Measurements from ENCODE around the gene FSD1L. TPM values are rescaled to one million over a fixed set of nuclear protein-coding genes. Genes with fewer than 3 reads are reported as not detected.

FSD1L gene
- total and polyA plus RNA-seq, 10 donors, result 0.70 to 5.8 (median 4.3) TPM

- DNase-seq, result no peak
- peaks cover 0 to 12% (median 5%) of the 10 kb centered on the region in 8 donors for H3K9me3 ChIP-seq
- no peak overlapping the region for H3K27ac ChIP-seq
- intact Hi-C loops (cut with DNase I; ENCODE audit: low total_unique reads), result no loop called here
- H3K27me3 ChIP-seq (replicated peaks in 1 of 7), result no peaks in the 10 kb centered on the region
- no peaks in the 10 kb centered on the region for H3K4me1 ChIP-seq
- no peak overlapping the region for H3K4me3 ChIP-seq
- WGBS, 5 donors, result 59 to 70% (median 65%) methylated on average over 3 of the region's 3 CpGs
- no peak for TF ChIP-seq CTCF (IDR thresholded peaks at IDR 0.05 in 8 of 11, conservative IDR thresholded peaks at IDR 0.05 in 3 of 11)
- TF ChIP-seq POLR2A (IDR thresholded peaks at IDR 0.05), result no peak
- no peak for TF ChIP-seq POLR2AphosphoS5 (IDR thresholded peaks at IDR 0.05)
- peaks cover 0 to 12% (median 0%) of the 10 kb centered on the region in 6 donors for H3K36me3 ChIP-seq
Observed at GRCh38 chr9:105531530-105531929, 83.7 kb downstream of the FSD1L start.

GRCh38 chr9:105535920-105536668 lies 88.3 kb downstream of the FSD1L start:
- intact Hi-C loops (cut with DNase I; ENCODE audit: low total_unique reads), result no loop called here
- DNase-seq, result no peak
- TF ChIP-seq POLR2A (IDR thresholded peaks at IDR 0.05), result no peak
- no peak for TF ChIP-seq POLR2AphosphoS5 (IDR thresholded peaks at IDR 0.05)
- no peak for TF ChIP-seq CTCF (IDR thresholded peaks at IDR 0.05 in 8 of 11, conservative IDR thresholded peaks at IDR 0.05 in 3 of 11)
- H3K36me3 ChIP-seq, result peaks cover 0 to 12% (median 0%) of the 10 kb centered on the region in 6 donors
- H3K4me3 ChIP-seq, result no peak overlapping the region
- H3K4me1 ChIP-seq, result no peaks in the 10 kb centered on the region
- H3K9me3 ChIP-seq, result no peaks in the 10 kb centered on the region
- WGBS, 5 donors, result 74 to 88% (median 82%) methylated on average over 3 of the region's 3 CpGs
- H3K27me3 ChIP-seq (replicated peaks in 1 of 7), result no peaks in the 10 kb centered on the region
- no peak overlapping the region for H3K27ac ChIP-seq

- intact Hi-C loops (cut with DNase I; ENCODE audit: low total_unique reads), result no loop called here
- WGBS, 5 donors, result 93 to 100% (median 100%) methylated on average over 1 of the region's 1 CpG
- DNase-seq, result no peak
Observed at GRCh38 chr9:105539452-105539851, 91.6 kb downstream of the FSD1L start.

More at GRCh38 chr9:105539452-105539851, 91.6 kb downstream of the FSD1L start:
- H3K9me3 ChIP-seq, result no peaks in the 10 kb centered on the region
- H3K36me3 ChIP-seq, result peaks cover 0 to 12% (median 0%) of the 10 kb centered on the region in 6 donors
- no peak overlapping the region for H3K4me3 ChIP-seq
- H3K27ac ChIP-seq, result no peak overlapping the region
- no peak for TF ChIP-seq CTCF (IDR thresholded peaks at IDR 0.05 in 8 of 11, conservative IDR thresholded peaks at IDR 0.05 in 3 of 11)
- TF ChIP-seq POLR2AphosphoS5 (IDR thresholded peaks at IDR 0.05), result no peak
- TF ChIP-seq POLR2A (IDR thresholded peaks at IDR 0.05), result no peak
- H3K27me3 ChIP-seq (replicated peaks in 1 of 7), result no peaks in the 10 kb centered on the region
- H3K4me1 ChIP-seq, result no peaks in the 10 kb centered on the region
